GM12878 (cell line): ENCODE measurements around the gene PLVAP. TPM values are rescaled to one million over a fixed set of nuclear protein-coding genes. Genes with fewer than 3 reads are reported as not detected.

Experiments used
- ATF7 ChIP-seq: fragments of 450-650 bp; IDR thresholded peaks from 2 replicates; pipeline ENCODE4 v1.6.1; 2016; ENCODE audit warnings: low read depth, mild to moderate bottlenecking
- CBFB ChIP-seq: IDR thresholded peaks from 2 replicates; pipeline ENCODE4 v1.6.1; 2016; ENCODE audit warnings: antibody characterized with exemption, low read depth
- FOXM1 ChIP-seq: IDR thresholded peaks from 2 replicates; pipeline ENCODE4 v1.6.1; 2012; ENCODE audit warnings: low read depth, mild to moderate bottlenecking, inconsistent platforms, low read length, moderate library complexity
- HDGF ChIP-seq: fragments of 450-650 bp; IDR thresholded peaks from 2 replicates; pipeline ENCODE4 v1.6.1; 2016; ENCODE audit warnings: antibody characterized with exemption
- IKZF2 ChIP-seq, 2 experiments: fragments of 450-650 bp; IDR thresholded peaks; 2 replicates each; pipeline ENCODE4 v1.6.1; 2017; ENCODE audit warnings: mild to moderate bottlenecking in 2 of 2, moderate library complexity in 2 of 2
- LARP7 ChIP-seq: fragments of 450-650 bp; IDR thresholded peaks from 2 replicates; pipeline ENCODE4 v1.6.1; 2017; ENCODE audit warnings: mild to moderate bottlenecking
- MEF2B ChIP-seq: fragments of 450-650 bp; IDR thresholded peaks from 2 replicates; pipeline ENCODE4 v1.6.1; 2018; ENCODE audit warnings: mild to moderate bottlenecking, moderate library complexity; ENCODE audit not compliant: partially characterized antibody, poor library complexity, severe bottlenecking
- MTA2 ChIP-seq: fragments of 450-650 bp; IDR thresholded peaks from 2 replicates; pipeline ENCODE4 v1.6.1; 2016; ENCODE audit warnings: low read depth, mild to moderate bottlenecking, moderate library complexity
- MTA3 ChIP-seq: IDR thresholded peaks from 2 replicates; pipeline ENCODE4 v1.6.1; 2012; ENCODE audit warnings: low read length, inconsistent platforms, borderline replicate concordance
- NBN ChIP-seq: fragments of 450-650 bp; IDR thresholded peaks from 2 replicates; pipeline ENCODE4 v1.6.1; 2016
- NKRF ChIP-seq: fragments of 450-650 bp; conservative IDR thresholded peaks from 2 replicates; pipeline ENCODE4 v1.6.1; 2017; ENCODE audit warnings: mild to moderate bottlenecking, moderate library complexity
- RB1 ChIP-seq: fragments of 450-650 bp; formaldehyde crosslinking; IDR thresholded peaks from 2 replicates; pipeline ENCODE4 v1.6.1; 2017; ENCODE audit warnings: mild to moderate bottlenecking, borderline replicate concordance
- SPI1 ChIP-seq: IDR thresholded peaks from 2 replicates; pipeline ENCODE4 v1.6.1; 2011; ENCODE audit warnings: low read depth, mild to moderate bottlenecking, low read length, moderate library complexity, borderline replicate concordance; ENCODE audit not compliant: insufficient read depth
- STAT1 ChIP-seq: fragments of 450-650 bp; conservative IDR thresholded peaks from 2 replicates; pipeline ENCODE4 v1.6.1; 2014; ENCODE audit warnings: antibody characterized with exemption, mild to moderate bottlenecking
- SUPT20H ChIP-seq: IDR thresholded peaks from 2 replicates; pipeline ENCODE4 v1.6.1; 2011; ENCODE audit warnings: low read depth, mild to moderate bottlenecking, low read length, moderate library complexity, borderline replicate concordance; ENCODE audit not compliant: control insufficient read depth
- TBL1XR1 ChIP-seq: IDR thresholded peaks from 2 replicates; pipeline ENCODE4 v1.6.1; 2012; ENCODE audit warnings: low read depth, low read length, improper control_type of control experiment
- TCF12 ChIP-seq: IDR thresholded peaks from 2 replicates; pipeline ENCODE4 v1.6.1; 2011; ENCODE audit warnings: low read depth, mild to moderate bottlenecking, low read length
- TCF3 ChIP-seq: IDR thresholded peaks from 2 replicates; pipeline ENCODE4 v1.6.1; 2012; ENCODE audit warnings: low read depth, mild to moderate bottlenecking, low read length, borderline replicate concordance; ENCODE audit not compliant: insufficient read depth
- ZBTB40 ChIP-seq: fragments of 450-650 bp; IDR thresholded peaks from 2 replicates; pipeline ENCODE4 v1.6.1; 2016; ENCODE audit warnings: mild to moderate bottlenecking, moderate library complexity, borderline replicate concordance
- polyA plus RNA-seq, 11 experiments: library from polyadenylated mRNA; depleted of rRNA in 4 of 11; unstranded in 6 of 11; stranded (reverse) in 5 of 11; fragments of >200 nt; fragmentation: Nextera tagmentation in 4 of 11; fragmentation: Illumina TruSeq in 1 of 11; extraction: Ambion mirVana in 4 of 11; extraction: Trizol in 1 of 11; gene quantifications; 1 replicate in 1 of 11; 2 replicates in 10 of 11; pipeline versions ENCODE4 v1.2.1 to v1.2.3, GENCODE V29; 2011 to 2016; ENCODE audit warnings: inconsistent platforms in 2 of 11, missing spikeins in 2 of 11, low read depth in 1 of 11
- total RNA-seq, 4 experiments: library from RNA; depleted of rRNA in 3 of 4; stranded (reverse); fragments of >200 nt in 3 of 4; fragmentation: Illumina TruSeq in 1 of 4; extraction: Trizol in 1 of 4; gene quantifications; 2 replicates each; pipeline versions ENCODE4 v1.2.1 to v1.2.3, GENCODE V29; 2013 to 2021

The PLVAP gene
- total and polyA plus RNA-seq, 10 of the 15 experiments (the other 5 are each of a cell fraction or from before 2014, with no cell fraction given), result 0.03 to 0.54 (median 0.06) TPM; not detected in 4

GRCh38 chr19:17405250-17406045 is 28.3 kb upstream of the PLVAP start, which contains the start of gene BST2 (continued):
- TF ChIP-seq CBFB (0 out of 2 replicates have a peak, but pooled peaks have one; percentile 12), ZBTB40 (peak; percentile 18; the same call in 1 of the 2 replicates), MEF2B (peak; percentile 80), SPI1 (peak; percentile 23; the same call in 1 of the 2 replicates), MTA2 (peak; percentile 39; the same call in 1 of the 2 replicates), TBL1XR1 (no peak), STAT1 (0 out of 2 replicates have a peak, but pooled peaks have one; percentile 14), FOXM1 (no peak), NBN (0 out of 2 replicates have a peak, but pooled peaks have one; percentile 13), NKRF (no peak; the same call in 1 of the 2 replicates), TCF12 (0 out of 2 replicates have a peak, but pooled peaks have one; percentile 10), MTA3 (no peak), TCF3 (peak; percentile 62; the same call in 1 of the 2 replicates), SUPT20H (no peak), ATF7 (0 out of 2 replicates have a peak, but pooled peaks have one; percentile 15), IKZF2 (IDR thresholded peaks at IDR 0.05) (peak; percentile 8 to 40; a peak in 2 of 4 replicates), RB1 (peak; percentile 16; the same call in 1 of the 2 replicates), HDGF (0 out of 2 replicates have a peak, but pooled peaks have one; percentile 17), LARP7 (0 out of 2 replicates have a peak, but pooled peaks have one; percentile 75)
